Prostate gland (tissue), 2 donors: Measurements from ENCODE around the gene PSMA8.

ENCODE experiments used
- CTCF ChIP-seq, 4 experiments: fragments of 200-600 bp in 2 of 4; fragments of 450-650 bp in 2 of 4; sonication (generic) in 2 of 4; IDR thresholded peaks; 1 replicate in 3 of 4; 2 replicates in 1 of 4; pipeline ENCODE4 v1.5.1; 2016 to 2019; ENCODE audit warnings: antibody characterized with exemption in 4 of 4, mild to moderate bottlenecking in 2 of 4, moderate library complexity in 2 of 4
- POLR2A ChIP-seq: fragments of 450-650 bp; IDR thresholded peaks from one replicate; pipeline ENCODE4 v1.6.1; 2016; ENCODE audit warnings: antibody characterized with exemption, mild to moderate bottlenecking
- POLR2AphosphoS5 ChIP-seq: sonication (generic); formaldehyde crosslinking; IDR thresholded peaks from one replicate; pipeline ENCODE4 v1.6.1; 2017; ENCODE audit warnings: antibody characterized with exemption

DNA sequence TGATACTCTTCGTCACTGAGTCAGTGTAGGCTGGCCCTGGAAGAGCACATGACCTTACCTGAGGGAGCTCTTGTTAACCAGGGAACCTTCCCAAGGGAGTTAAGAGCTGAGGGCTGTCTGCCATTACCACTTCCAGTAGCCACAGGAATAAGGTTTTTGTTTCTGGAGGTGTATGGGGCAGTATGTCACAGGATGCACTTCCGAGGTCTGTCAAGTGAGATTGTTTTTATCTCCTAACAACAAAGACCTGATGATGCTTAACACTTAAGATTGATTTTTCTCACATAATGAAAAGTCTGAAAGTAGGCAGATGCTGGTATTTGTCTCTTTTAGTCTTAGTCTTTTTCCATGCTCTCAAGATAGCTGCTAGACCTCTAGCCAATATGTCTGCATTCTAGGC is 41.8 kb downstream of the PSMA8 start:
- no peak for TF ChIP-seq CTCF (IDR thresholded peaks at IDR 0.05)
- TF ChIP-seq POLR2AphosphoS5, result no peak
- TF ChIP-seq POLR2A, result no peak
